GM19467 (cell line): ENCODE data around the gene NEFH.
"Not testable (repeated sequence)": the region's sequence is repeated elsewhere in the genome, so short reads cannot be mapped to it uniquely, and the experiment has no call there.

Source experiments
- ATAC-seq: cut with Tn5 transposase; IDR thresholded peaks from one replicate; pipeline ENCODE4 v1.9.1; 2021; ENCODE audit warnings: mild to moderate bottlenecking, moderate library complexity; ENCODE audit not compliant: unreplicated experiment

Gene NEFH

GRCh38 chr22:29479417-29480261, at the start of gene NEFH:
Gene NEFH (plus strand): TSS chr22:29480218. CDS start chr22:29480263, 45 bp downstream.
- no peak for ATAC-seq

- ATAC-seq = no peak
These were observed 48.0 kb upstream of the NEFH start for GRCh38 chr22:29431986-29432385.

GRCh38 chr22:29433856-29434255, 46.2 kb upstream of the NEFH start:
- ATAC-seq = no peak

GRCh38 chr22:29434288-29434687, 45.7 kb upstream of the NEFH start:
- ATAC-seq = no peak

- ATAC-seq = no peak
These were observed 44.5 kb upstream of the NEFH start for GRCh38 chr22:29435236-29436136.

- not testable (repeated sequence) for ATAC-seq
These were observed 41.7 kb upstream of the NEFH start, which contains the start of gene RFPL1 for GRCh38 chr22:29438283-29438682. Gene RFPL1 (plus strand): TSS chr22:29438583.

GRCh38 chr22:29442976-29443375, 37.0 kb upstream of the NEFH start:
- ATAC-seq = no peak

- no peak for ATAC-seq
These were observed 36.6 kb upstream of the NEFH start for GRCh38 chr22:29443452-29443851.

- ATAC-seq = no peak
These were observed 35.9 kb upstream of the NEFH start for GRCh38 chr22:29443861-29444792.

GRCh38 chr22:29445508-29445907, 34.5 kb upstream of the NEFH start:
- no peak for ATAC-seq

GRCh38 chr22:29447906-29448305, 32.1 kb upstream of the NEFH start:
- ATAC-seq = no peak

GRCh38 chr22:29449296-29449875, 30.6 kb upstream of the NEFH start:
- ATAC-seq = no peak

- no peak for ATAC-seq
These were observed 29.8 kb upstream of the NEFH start for GRCh38 chr22:29450222-29450621.

GRCh38 chr22:29451863-29452262, 28.2 kb upstream of the NEFH start:
- ATAC-seq = no peak

- no peak for ATAC-seq
These were observed 25.7 kb upstream of the NEFH start for GRCh38 chr22:29454276-29454675.

GRCh38 chr22:29456211-29456671, 23.8 kb upstream of the NEFH start:
- ATAC-seq = no peak

GRCh38 chr22:29457730-29458129, 22.3 kb upstream of the NEFH start:
- ATAC-seq = no peak

GRCh38 chr22:29458551-29458950, 21.5 kb upstream of the NEFH start:
- ATAC-seq = no peak

- no peak for ATAC-seq
These were observed 20.2 kb upstream of the NEFH start for GRCh38 chr22:29459773-29460172.

GRCh38 chr22:29461263-29461662, 18.8 kb upstream of the NEFH start:
- no peak for ATAC-seq
